HepG2 (cell line): ENCODE data around the gene NRIP2. TPM values are rescaled to one million over a fixed set of nuclear protein-coding genes. Genes with fewer than 3 reads are reported as not detected.

Source experiments
- CBX1 ChIP-seq: IDR thresholded peaks from one replicate; pipeline ENCODE4 v1.6.1; 2016; ENCODE audit warnings: antibody characterized with exemption, low read depth
- CEBPG ChIP-seq: IDR thresholded peaks from 2 replicates; pipeline ENCODE4 v1.6.1; 2016
- KLF11 ChIP-seq: IDR thresholded peaks from 2 replicates; pipeline ENCODE4 v1.6.1; 2016; ENCODE audit warnings: missing compliant biosample characterization
- MED8 ChIP-seq: sonication (generic); formaldehyde crosslinking; IDR thresholded peaks from 2 replicates; pipeline ENCODE4 v1.8.1; 2023; ENCODE audit warnings: mild to moderate bottlenecking, missing genetic modification reagents; ENCODE audit not compliant: insufficient replicate concordance
- PAWR ChIP-seq: sonication (generic); formaldehyde crosslinking; IDR thresholded peaks from 2 replicates; pipeline ENCODE4 v1.4.0; 2020; ENCODE audit warnings: missing genetic modification reagents, mild to moderate bottlenecking, borderline replicate concordance
- RFX1 ChIP-seq: fragments of 450-650 bp; IDR thresholded peaks from 2 replicates; pipeline ENCODE4 v1.6.1; 2017
- SP1 ChIP-seq, 2 experiments: fragments of 450-650 bp in 1 of 2; sonication (generic) in 1 of 2; formaldehyde crosslinking in 1 of 2; IDR thresholded peaks; 2 replicates each; pipeline versions ENCODE4 v1.4.0 to v1.6.1; 2016 to 2020; ENCODE audit warnings: missing genetic modification reagents in 1 of 2
- TAF1 ChIP-seq: sonication (generic); formaldehyde crosslinking; IDR thresholded peaks from 2 replicates; pipeline ENCODE4 v1.4.0; 2020; ENCODE audit warnings: missing genetic modification reagents
- ZNF225 ChIP-seq: sonication (generic); formaldehyde crosslinking; IDR thresholded peaks from 2 replicates; pipeline ENCODE4 v1.4.0; 2020; ENCODE audit warnings: mild to moderate bottlenecking, missing genetic modification reagents
- ZNF33A ChIP-seq: sonication (generic); formaldehyde crosslinking; IDR thresholded peaks from 2 replicates; pipeline ENCODE4 v1.5.1; 2020; ENCODE audit warnings: missing genetic modification reagents, mild to moderate bottlenecking, moderate library complexity, borderline replicate concordance
- ZNF563 ChIP-seq: sonication (generic); formaldehyde crosslinking; IDR thresholded peaks from 2 replicates; pipeline ENCODE4 v1.8.0; 2022; ENCODE audit warnings: mild to moderate bottlenecking, moderate library complexity, missing genetic modification reagents
- ZNF605 ChIP-seq: sonication (generic); formaldehyde crosslinking; IDR thresholded peaks from 2 replicates; pipeline ENCODE4 v1.8.0; 2022; ENCODE audit warnings: mild to moderate bottlenecking, missing genetic modification reagents
- ZNF737 ChIP-seq: sonication (generic); formaldehyde crosslinking; IDR thresholded peaks from 2 replicates; pipeline ENCODE4 v1.5.0; 2020; ENCODE audit warnings: missing genetic modification reagents, mild to moderate bottlenecking, borderline replicate concordance
- ZSCAN12 ChIP-seq: sonication (generic); formaldehyde crosslinking; IDR thresholded peaks from 2 replicates; pipeline ENCODE4 v1.9.0; 2021; ENCODE audit warnings: mild to moderate bottlenecking, missing genetic modification reagents
- polyA plus RNA-seq, 8 experiments: library from polyadenylated mRNA; depleted of rRNA in 3 of 8; stranded (reverse) in 7 of 8; unstranded in 1 of 8; fragments of >200 nt; fragmentation: Illumina TruSeq in 4 of 8; extraction: Trizol in 4 of 8; gene quantifications; 2 replicates each; pipeline versions ENCODE4 v1.2.1 to v1.2.3, GENCODE V29; 2011 to 2016; ENCODE audit warnings: low read depth in 4 of 8, missing spikeins in 1 of 8, mixed read lengths in 1 of 8; ENCODE audit not compliant: insufficient read depth in 1 of 8
- total RNA-seq, 5 experiments: library from RNA; depleted of rRNA; stranded (reverse); fragments of >200 nt; fragmentation: Illumina TruSeq; extraction: Trizol; gene quantifications; 2 replicates each; pipeline ENCODE4 v1.2.3, GENCODE V29; 2016; ENCODE audit warnings: low read depth in 1 of 5
- TF ChIP-seq, protein P1 (sequence below): IDR thresholded peaks from 2 replicates; pipeline ENCODE4 v1.6.1; 2018; ENCODE audit warnings: missing genetic modification reagents
- TF ChIP-seq, protein P2 (sequence below): sonication (generic); formaldehyde crosslinking; IDR thresholded peaks from 2 replicates; pipeline ENCODE4 v1.8.1; 2022; ENCODE audit warnings: low read depth, mild to moderate bottlenecking, missing genetic modification reagents
- TF ChIP-seq, protein P3 (sequence below): sonication (generic); formaldehyde crosslinking; IDR thresholded peaks from 2 replicates; pipeline ENCODE4 v1.5.0; 2020; ENCODE audit warnings: missing genetic modification reagents
- TF ChIP-seq, protein P4 (sequence below): sonication (generic); formaldehyde crosslinking; IDR thresholded peaks from 2 replicates; pipeline ENCODE4 v1.8.0; 2022; ENCODE audit warnings: mild to moderate bottlenecking, missing genetic modification reagents, moderate library complexity
- TF ChIP-seq, protein P5 (sequence below): sonication (generic); formaldehyde crosslinking; IDR thresholded peaks from 2 replicates; pipeline ENCODE4 v1.8.0; 2023; ENCODE audit warnings: mild to moderate bottlenecking, missing genetic modification reagents
- TF ChIP-seq, protein P6 (sequence below): sonication (generic); formaldehyde crosslinking; IDR thresholded peaks from 2 replicates; pipeline ENCODE4 v1.4.0; 2020; ENCODE audit warnings: missing genetic modification reagents
- TF ChIP-seq, protein P7 (sequence below): sonication (generic); formaldehyde crosslinking; IDR thresholded peaks from 2 replicates; pipeline ENCODE4 v1.5.1; 2020; ENCODE audit warnings: mild to moderate bottlenecking, missing genetic modification reagents, moderate library complexity

Gene NRIP2
- total and polyA plus RNA-seq, 2 of the 13 experiments (the other 11 are each of a cell fraction or from before 2014, with no cell fraction given) = not detected

DNA sequence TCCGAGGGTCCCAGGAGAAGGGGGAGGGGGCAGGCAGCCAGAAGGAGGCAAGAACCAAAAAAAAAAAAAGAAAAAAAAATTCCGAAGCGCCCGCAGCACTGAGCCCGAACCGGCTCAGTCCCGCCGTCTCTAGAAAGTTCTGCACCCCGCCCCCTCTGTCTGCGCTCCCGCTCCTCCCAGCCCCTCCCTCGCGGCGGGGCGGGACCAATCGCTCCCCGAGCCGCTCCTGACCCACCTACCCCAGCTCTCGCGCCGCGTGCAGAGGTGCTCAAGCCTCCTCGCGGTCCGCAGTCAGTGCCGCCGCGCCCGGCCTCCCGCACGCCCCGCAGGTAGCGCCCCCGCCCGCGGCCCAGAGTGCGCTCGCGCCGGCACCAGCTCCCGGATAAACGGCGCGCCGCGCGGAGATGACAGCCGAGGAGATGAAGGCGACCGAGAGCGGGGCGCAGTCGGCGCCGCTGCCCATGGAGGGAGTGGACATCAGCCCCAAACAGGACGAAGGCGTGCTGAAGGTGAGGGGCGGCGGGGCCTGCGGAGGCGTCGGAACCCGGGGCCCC is 40.0 kb downstream of the NRIP2 start, which contains the start of gene FKBP4 (continued):
- TF ChIP-seq ZNF737 = no peak
- TF ChIP-seq RFX1 = no peak
- TF ChIP-seq TAF1 (CRISPR knock-in tag) = peak; percentile 50; the same call in 1 of the 2 replicates
- TF ChIP-seq, protein P1, sequence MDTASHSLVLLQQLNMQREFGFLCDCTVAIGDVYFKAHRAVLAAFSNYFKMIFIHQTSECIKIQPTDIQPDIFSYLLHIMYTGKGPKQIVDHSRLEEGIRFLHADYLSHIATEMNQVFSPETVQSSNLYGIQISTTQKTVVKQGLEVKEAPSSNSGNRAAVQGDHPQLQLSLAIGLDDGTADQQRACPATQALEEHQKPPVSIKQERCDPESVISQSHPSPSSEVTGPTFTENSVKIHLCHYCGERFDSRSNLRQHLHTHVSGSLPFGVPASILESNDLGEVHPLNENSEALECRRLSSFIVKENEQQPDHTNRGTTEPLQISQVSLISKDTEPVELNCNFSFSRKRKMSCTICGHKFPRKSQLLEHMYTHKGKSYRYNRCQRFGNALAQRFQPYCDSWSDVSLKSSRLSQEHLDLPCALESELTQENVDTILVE (CRISPR knock-in tag) = no peak
- TF ChIP-seq, protein P2, sequence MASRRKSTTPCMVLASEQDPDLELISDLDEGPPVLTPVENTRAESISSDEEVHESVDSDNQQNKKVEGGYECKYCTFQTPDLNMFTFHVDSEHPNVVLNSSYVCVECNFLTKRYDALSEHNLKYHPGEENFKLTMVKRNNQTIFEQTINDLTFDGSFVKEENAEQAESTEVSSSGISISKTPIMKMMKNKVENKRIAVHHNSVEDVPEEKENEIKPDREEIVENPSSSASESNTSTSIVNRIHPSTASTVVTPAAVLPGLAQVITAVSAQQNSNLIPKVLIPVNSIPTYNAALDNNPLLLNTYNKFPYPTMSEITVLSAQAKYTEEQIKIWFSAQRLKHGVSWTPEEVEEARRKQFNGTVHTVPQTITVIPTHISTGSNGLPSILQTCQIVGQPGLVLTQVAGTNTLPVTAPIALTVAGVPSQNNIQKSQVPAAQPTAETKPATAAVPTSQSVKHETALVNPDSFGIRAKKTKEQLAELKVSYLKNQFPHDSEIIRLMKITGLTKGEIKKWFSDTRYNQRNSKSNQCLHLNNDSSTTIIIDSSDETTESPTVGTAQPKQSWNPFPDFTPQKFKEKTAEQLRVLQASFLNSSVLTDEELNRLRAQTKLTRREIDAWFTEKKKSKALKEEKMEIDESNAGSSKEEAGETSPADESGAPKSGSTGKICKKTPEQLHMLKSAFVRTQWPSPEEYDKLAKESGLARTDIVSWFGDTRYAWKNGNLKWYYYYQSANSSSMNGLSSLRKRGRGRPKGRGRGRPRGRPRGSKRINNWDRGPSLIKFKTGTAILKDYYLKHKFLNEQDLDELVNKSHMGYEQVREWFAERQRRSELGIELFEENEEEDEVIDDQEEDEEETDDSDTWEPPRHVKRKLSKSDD (CRISPR knock-in tag) = peak; percentile 47; the same call in 1 of the 2 replicates
- 0 out of 2 replicates have a peak, but pooled peaks have one; percentile 37 for TF ChIP-seq KLF11 (CRISPR knock-in tag)
- peak; percentile 80; the same call in 1 of the 2 replicates for TF ChIP-seq ZNF563 (CRISPR knock-in tag)
- TF ChIP-seq ZSCAN12 = no peak
- TF ChIP-seq CBX1 = peak; percentile 36
- no peak for TF ChIP-seq SP1 (IDR thresholded peaks at IDR 0.05)
- peak; percentile 22; the same call in 1 of the 2 replicates for TF ChIP-seq SP1 (CRISPR knock-in tag; IDR thresholded peaks at IDR 0.05)
- TF ChIP-seq ZNF225 (CRISPR knock-in tag) = 0 out of 2 replicates have a peak, but pooled peaks have one; percentile 58
- TF ChIP-seq PAWR (CRISPR knock-in tag) = no peak
- no peak for TF ChIP-seq MED8 (CRISPR knock-in tag)
- no peak for TF ChIP-seq CEBPG (CRISPR knock-in tag)
- TF ChIP-seq ZNF605 (CRISPR knock-in tag) = 0 out of 2 replicates have a peak, but pooled peaks have one; percentile 24
- TF ChIP-seq ZNF33A (CRISPR knock-in tag) = no peak
- TF ChIP-seq, protein P3, sequence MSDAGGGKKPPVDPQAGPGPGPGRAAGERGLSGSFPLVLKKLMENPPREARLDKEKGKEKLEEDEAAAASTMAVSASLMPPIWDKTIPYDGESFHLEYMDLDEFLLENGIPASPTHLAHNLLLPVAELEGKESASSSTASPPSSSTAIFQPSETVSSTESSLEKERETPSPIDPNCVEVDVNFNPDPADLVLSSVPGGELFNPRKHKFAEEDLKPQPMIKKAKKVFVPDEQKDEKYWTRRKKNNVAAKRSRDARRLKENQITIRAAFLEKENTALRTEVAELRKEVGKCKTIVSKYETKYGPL (CRISPR knock-in tag) = no peak
- TF ChIP-seq, protein P4, sequence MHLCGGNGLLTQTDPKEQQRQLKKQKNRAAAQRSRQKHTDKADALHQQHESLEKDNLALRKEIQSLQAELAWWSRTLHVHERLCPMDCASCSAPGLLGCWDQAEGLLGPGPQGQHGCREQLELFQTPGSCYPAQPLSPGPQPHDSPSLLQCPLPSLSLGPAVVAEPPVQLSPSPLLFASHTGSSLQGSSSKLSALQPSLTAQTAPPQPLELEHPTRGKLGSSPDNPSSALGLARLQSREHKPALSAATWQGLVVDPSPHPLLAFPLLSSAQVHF = no peak
- TF ChIP-seq, protein P5, sequence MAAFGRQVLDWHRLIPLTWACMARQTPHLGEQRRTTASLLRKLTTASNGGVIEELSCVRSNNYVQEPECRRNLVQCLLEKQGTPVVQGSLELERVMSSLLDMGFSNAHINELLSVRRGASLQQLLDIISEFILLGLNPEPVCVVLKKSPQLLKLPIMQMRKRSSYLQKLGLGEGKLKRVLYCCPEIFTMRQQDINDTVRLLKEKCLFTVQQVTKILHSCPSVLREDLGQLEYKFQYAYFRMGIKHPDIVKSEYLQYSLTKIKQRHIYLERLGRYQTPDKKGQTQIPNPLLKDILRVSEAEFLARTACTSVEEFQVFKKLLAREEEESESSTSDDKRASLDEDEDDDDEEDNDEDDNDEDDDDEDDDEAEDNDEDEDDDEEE (CRISPR knock-in tag) = peak; percentile 90
- TF ChIP-seq, protein P6, sequence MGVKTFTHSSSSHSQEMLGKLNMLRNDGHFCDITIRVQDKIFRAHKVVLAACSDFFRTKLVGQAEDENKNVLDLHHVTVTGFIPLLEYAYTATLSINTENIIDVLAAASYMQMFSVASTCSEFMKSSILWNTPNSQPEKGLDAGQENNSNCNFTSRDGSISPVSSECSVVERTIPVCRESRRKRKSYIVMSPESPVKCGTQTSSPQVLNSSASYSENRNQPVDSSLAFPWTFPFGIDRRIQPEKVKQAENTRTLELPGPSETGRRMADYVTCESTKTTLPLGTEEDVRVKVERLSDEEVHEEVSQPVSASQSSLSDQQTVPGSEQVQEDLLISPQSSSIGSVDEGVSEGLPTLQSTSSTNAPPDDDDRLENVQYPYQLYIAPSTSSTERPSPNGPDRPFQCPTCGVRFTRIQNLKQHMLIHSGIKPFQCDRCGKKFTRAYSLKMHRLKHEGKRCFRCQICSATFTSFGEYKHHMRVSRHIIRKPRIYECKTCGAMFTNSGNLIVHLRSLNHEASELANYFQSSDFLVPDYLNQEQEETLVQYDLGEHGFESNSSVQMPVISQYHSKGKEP (CRISPR knock-in tag) = no peak
- TF ChIP-seq, protein P7, sequence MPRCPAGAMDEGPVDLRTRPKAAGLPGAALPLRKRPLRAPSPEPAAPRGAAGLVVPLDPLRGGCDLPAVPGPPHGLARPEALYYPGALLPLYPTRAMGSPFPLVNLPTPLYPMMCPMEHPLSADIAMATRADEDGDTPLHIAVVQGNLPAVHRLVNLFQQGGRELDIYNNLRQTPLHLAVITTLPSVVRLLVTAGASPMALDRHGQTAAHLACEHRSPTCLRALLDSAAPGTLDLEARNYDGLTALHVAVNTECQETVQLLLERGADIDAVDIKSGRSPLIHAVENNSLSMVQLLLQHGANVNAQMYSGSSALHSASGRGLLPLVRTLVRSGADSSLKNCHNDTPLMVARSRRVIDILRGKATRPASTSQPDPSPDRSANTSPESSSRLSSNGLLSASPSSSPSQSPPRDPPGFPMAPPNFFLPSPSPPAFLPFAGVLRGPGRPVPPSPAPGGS (CRISPR knock-in tag) = no peak; the same call in 1 of the 2 replicates
